Osteoblast (primary cell): ENCODE data around the gene COMMD10. TPM values are rescaled to one million over a fixed set of nuclear protein-coding genes. Genes with fewer than 3 reads are reported as not detected.
A peak's percentile ranks its signal among the peaks of the same experiment; 100 is the strongest.

Experiments
- DNase-seq: peaks from one replicate; pipeline ENCODE4 v3.0.0; 2011; ENCODE audit warnings: low spot score, mixed read lengths; ENCODE audit not compliant: insufficient read length; ENCODE audit errors: missing footprints
- H2AFZ ChIP-seq: 2 replicates; pipeline ENCODE4 v1.6.0; 2011; ENCODE audit warnings: mild to moderate bottlenecking, low read length
- H3K27ac ChIP-seq: 2 replicates; pipeline ENCODE4 v1.5.1; 2011; ENCODE audit warnings: mild to moderate bottlenecking, low read depth, low read length, moderate library complexity
- H3K27me3 ChIP-seq: 2 replicates; pipeline ENCODE4 v1.6.0; 2012; ENCODE audit warnings: mild to moderate bottlenecking, control low read depth, inconsistent platforms, low read length, moderate library complexity; ENCODE audit not compliant: insufficient read depth
- H3K36me3 ChIP-seq: 2 replicates; pipeline ENCODE4 v1.5.1; 2011; ENCODE audit warnings: mild to moderate bottlenecking, low read length, control low read depth, moderate library complexity; ENCODE audit not compliant: insufficient read depth
- H3K4me1 ChIP-seq: 2 replicates; pipeline ENCODE4 v1.5.1; 2011; ENCODE audit warnings: mild to moderate bottlenecking, low read length, control low read depth, moderate library complexity; ENCODE audit not compliant: insufficient read depth
- H3K4me2 ChIP-seq: 2 replicates; pipeline ENCODE4 v1.6.0; 2011; ENCODE audit warnings: mild to moderate bottlenecking, low read length; ENCODE audit not compliant: insufficient read depth
- H3K4me3 ChIP-seq: fragments of 200-600 bp; sonication (generic); 3 replicates; pipeline ENCODE4 v1.5.1; 2012; ENCODE audit warnings: mild to moderate bottlenecking, low read length, inconsistent platforms; ENCODE audit not compliant: insufficient read depth
- H3K79me2 ChIP-seq: 2 replicates; pipeline ENCODE4 v1.6.0; 2012; ENCODE audit warnings: mild to moderate bottlenecking, low read length, control low read depth, inconsistent platforms; ENCODE audit not compliant: insufficient read depth
- H3K9me3 ChIP-seq: 2 replicates; pipeline ENCODE4 v1.5.1; 2011; ENCODE audit warnings: low read depth, low read length, control low read depth
- H4K20me1 ChIP-seq: 2 replicates; pipeline ENCODE4 v1.6.0; 2012; ENCODE audit warnings: mild to moderate bottlenecking, low read length, control low read depth; ENCODE audit not compliant: insufficient read depth
- total RNA-seq: library from RNA; depleted of rRNA; stranded (reverse); fragments of >200 nt; gene quantifications from 2 replicates; pipeline ENCODE4 v1.2.3, GENCODE V29; 2012
- TF ChIP-seq, protein P1 (sequence below): IDR thresholded peaks from 2 replicates; pipeline ENCODE4 v1.5.1; 2011; ENCODE audit warnings: mild to moderate bottlenecking, low read depth, low read length, moderate library complexity; ENCODE audit errors: extremely low read depth

The COMMD10 gene
- total RNA-seq, 1 donor: 29.7 TPM

- Histone ChIP-seq H3K27ac (no peak overlapping the region), H2AFZ (no peak overlapping the region), H3K4me3 (no peak overlapping the region), H3K36me3 (no peaks in the 10 kb centered on the region), H3K79me2 (no peaks in the 10 kb centered on the region), H3K27me3 (no peaks in the 10 kb centered on the region), H4K20me1 (no peaks in the 10 kb centered on the region), H3K4me2 (no peak overlapping the region), H3K4me1 (peaks cover 3% of the 10 kb centered on the region), H3K9me3 (no peaks in the 10 kb centered on the region)
- peak; percentile 22 for DNase-seq
- TF ChIP-seq, protein P1, sequence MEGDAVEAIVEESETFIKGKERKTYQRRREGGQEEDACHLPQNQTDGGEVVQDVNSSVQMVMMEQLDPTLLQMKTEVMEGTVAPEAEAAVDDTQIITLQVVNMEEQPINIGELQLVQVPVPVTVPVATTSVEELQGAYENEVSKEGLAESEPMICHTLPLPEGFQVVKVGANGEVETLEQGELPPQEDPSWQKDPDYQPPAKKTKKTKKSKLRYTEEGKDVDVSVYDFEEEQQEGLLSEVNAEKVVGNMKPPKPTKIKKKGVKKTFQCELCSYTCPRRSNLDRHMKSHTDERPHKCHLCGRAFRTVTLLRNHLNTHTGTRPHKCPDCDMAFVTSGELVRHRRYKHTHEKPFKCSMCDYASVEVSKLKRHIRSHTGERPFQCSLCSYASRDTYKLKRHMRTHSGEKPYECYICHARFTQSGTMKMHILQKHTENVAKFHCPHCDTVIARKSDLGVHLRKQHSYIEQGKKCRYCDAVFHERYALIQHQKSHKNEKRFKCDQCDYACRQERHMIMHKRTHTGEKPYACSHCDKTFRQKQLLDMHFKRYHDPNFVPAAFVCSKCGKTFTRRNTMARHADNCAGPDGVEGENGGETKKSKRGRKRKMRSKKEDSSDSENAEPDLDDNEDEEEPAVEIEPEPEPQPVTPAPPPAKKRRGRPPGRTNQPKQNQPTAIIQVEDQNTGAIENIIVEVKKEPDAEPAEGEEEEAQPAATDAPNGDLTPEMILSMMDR: no peak
Measured at GRCh38 chr5:116135344-116135743, 50.5 kb downstream of the COMMD10 start.

DNA sequence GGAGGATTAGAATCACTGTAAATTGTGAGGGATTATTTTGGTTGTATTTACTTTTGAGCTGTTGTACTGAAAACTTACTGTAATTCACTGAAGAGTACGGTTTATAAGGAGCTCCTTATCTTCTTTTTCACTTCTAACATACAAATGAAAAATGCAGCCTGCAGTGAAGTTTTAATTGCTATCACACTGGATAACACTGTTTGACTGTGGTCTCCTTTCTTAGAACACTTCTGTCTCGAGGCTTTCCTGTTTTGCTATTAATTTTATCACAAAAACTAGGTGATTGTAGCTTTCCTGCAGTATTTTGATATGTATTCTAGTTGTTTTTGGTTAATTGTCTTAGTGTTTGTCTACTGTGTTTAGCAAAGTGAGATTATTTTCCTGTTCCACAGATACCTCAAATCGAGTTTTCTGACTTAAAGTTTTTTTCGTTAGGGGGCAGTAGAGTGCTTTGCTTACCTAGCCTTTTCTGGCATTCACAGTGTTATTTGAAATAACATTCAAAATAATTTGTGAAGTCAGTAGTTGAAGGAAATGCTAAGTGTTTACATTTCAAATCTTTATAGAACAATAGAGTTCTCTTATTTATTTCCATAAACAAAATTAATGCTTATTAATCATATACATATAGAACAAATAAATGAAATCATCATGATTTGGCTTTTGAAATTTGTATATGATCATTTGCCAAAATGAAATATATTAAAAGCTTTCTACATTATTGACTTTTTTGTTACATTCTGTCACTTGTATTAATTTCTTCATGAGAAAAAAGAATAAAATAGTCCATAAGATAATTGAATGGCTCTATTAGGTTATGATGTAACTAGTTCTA lies 52.9 kb downstream of the COMMD10 start:
- H3K27me3 ChIP-seq: no peaks in the 10 kb centered on the region
- H3K4me3 ChIP-seq: no peak overlapping the region
- no peaks in the 10 kb centered on the region for H3K9me3 ChIP-seq
- DNase-seq: no peak
- no peaks in the 10 kb centered on the region for H3K36me3 ChIP-seq
- TF ChIP-seq, protein P1: peak; percentile 76
- no peak overlapping the region for H2AFZ ChIP-seq
- H3K4me1 ChIP-seq: no peaks in the 10 kb centered on the region
- no peak overlapping the region for H3K27ac ChIP-seq
- H3K4me2 ChIP-seq: no peak overlapping the region
- no peaks in the 10 kb centered on the region for H4K20me1 ChIP-seq
- no peaks in the 10 kb centered on the region for H3K79me2 ChIP-seq

- H3K36me3 ChIP-seq: no peaks in the 10 kb centered on the region
- no peak overlapping the region for H3K4me3 ChIP-seq
- H3K27me3 ChIP-seq: no peaks in the 10 kb centered on the region
- H3K79me2 ChIP-seq: peaks cover 2% of the 10 kb centered on the region
- DNase-seq: no peak
- peaks cover 4% of the 10 kb centered on the region for H3K4me1 ChIP-seq
- no peaks in the 10 kb centered on the region for H4K20me1 ChIP-seq
- H3K9me3 ChIP-seq: no peaks in the 10 kb centered on the region
- no peak overlapping the region for H3K27ac ChIP-seq
- no peak overlapping the region for H3K4me2 ChIP-seq
- TF ChIP-seq, protein P1: peak; percentile 5
- no peak overlapping the region for H2AFZ ChIP-seq
Measured at GRCh38 chr5:116142495-116142894, 57.7 kb downstream of the COMMD10 start.

DNA sequence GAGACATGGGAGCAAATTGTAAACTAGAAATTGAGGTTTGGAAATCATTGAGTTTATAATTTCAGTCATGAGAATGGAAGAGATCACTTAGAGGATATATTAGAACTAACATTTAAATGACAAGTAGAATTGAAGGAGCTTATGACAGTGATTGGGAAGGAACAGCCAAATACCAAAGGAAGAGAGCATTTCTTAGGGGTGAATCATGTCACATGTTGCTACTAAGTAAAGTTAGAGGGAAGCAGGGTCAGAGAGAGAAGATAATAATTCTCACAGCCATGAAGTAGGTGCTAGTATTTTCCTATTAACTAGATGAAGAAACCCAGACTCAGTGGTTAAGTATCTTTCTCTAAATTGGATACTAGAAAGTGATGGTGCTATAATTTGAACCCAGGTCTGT lies 59.3 kb downstream of the COMMD10 start:
- no peak overlapping the region for H3K4me3 ChIP-seq
- H3K4me2 ChIP-seq: no peak overlapping the region
- peaks cover 2% of the 10 kb centered on the region for H3K79me2 ChIP-seq
- TF ChIP-seq, protein P1: no peak
- no peak overlapping the region for H3K27ac ChIP-seq
- H2AFZ ChIP-seq: no peak overlapping the region
- H3K4me1 ChIP-seq: peaks cover 4% of the 10 kb centered on the region
- no peaks in the 10 kb centered on the region for H3K36me3 ChIP-seq
- H4K20me1 ChIP-seq: no peaks in the 10 kb centered on the region
- H3K27me3 ChIP-seq: no peaks in the 10 kb centered on the region
- H3K9me3 ChIP-seq: no peaks in the 10 kb centered on the region
- DNase-seq: no peak
